Thyroid gland (tissue), 4 donors: Measurements from ENCODE around the gene HK2. TPM values are rescaled to one million over a fixed set of nuclear protein-coding genes. Genes with fewer than 3 reads are reported as not detected.
"Not testable (repeated sequence)": the region's sequence is repeated elsewhere in the genome, so short reads cannot be mapped to it uniquely, and the experiment has no call there.

ENCODE experiments used
- DNase-seq, 2 donors: peaks; one replicate each; pipeline ENCODE4 v3.0.0-alpha.2; 2019
- H3K27ac ChIP-seq, 3 donors: fragments of 200-600 bp; sonication (generic); 1 replicate in 2 of 3; 2 replicates in 1 of 3; pipeline ENCODE4 v1.5.1; 2016 to 2019; ENCODE audit warnings: mild to moderate bottlenecking in 1 of 3, moderate library complexity in 1 of 3
- H3K27me3 ChIP-seq: fragments of 200-600 bp; sonication (generic); one replicate; pipeline ENCODE4 v1.5.1; 2019
- H3K36me3 ChIP-seq, 2 donors: fragments of 200-600 bp; sonication (generic); one replicate each; pipeline ENCODE4 v1.5.1; 2016 to 2019
- H3K4me1 ChIP-seq, 2 donors: fragments of 200-600 bp; sonication (generic); one replicate each; pipeline ENCODE4 v1.5.1; 2017 to 2019
- H3K4me3 ChIP-seq, 3 donors: fragments of 200-600 bp; sonication (generic); replicated peaks in 1 of 3; 1 replicate in 2 of 3; 2 replicates in 1 of 3; pipeline ENCODE4 v1.5.1; 2016; ENCODE audit warnings: mild to moderate bottlenecking in 1 of 3
- H3K9me3 ChIP-seq: fragments of 200-600 bp; sonication (generic); one replicate; pipeline ENCODE4 v1.5.1; 2017
- CTCF ChIP-seq, 6 experiments: fragments of 200-600 bp in 3 of 6; fragments of 450-650 bp in 3 of 6; sonication (generic) in 3 of 6; IDR thresholded peaks; one replicate each; pipeline ENCODE4 v1.5.1; 2016 to 2019; ENCODE audit warnings: antibody characterized with exemption in 6 of 6, mild to moderate bottlenecking in 2 of 6, inconsistent platforms in 1 of 6, moderate library complexity in 1 of 6
- POLR2A ChIP-seq, 2 donors: fragments of 450-650 bp; IDR thresholded peaks; one replicate each; pipeline ENCODE4 v1.6.1; 2017; ENCODE audit warnings: antibody characterized with exemption in 2 of 2, mild to moderate bottlenecking in 2 of 2, moderate library complexity in 1 of 2
- WGBS, 2 donors: methylation state at CpG; one replicate each; pipeline ENCODE4 v1.1.5; 2017; 5-methylcytosine and 5-hydroxymethylcytosine counted together
- intact Hi-C: fragments of 100-400 bp; cut with DNase I; formaldehyde crosslinking; loops from one replicate; pipeline ENCODE4 v1.15.1; 2023
- total RNA-seq, 4 donors: library from RNA; depleted of rRNA; stranded (reverse); fragments of >200 nt; gene quantifications; one replicate each; pipeline ENCODE4 v1.2.3, GENCODE V29; 2016

Gene HK2
- total RNA-seq, result 10 to 100 TPM in 3 of 4 donors, 1 to 10 TPM in 1; 6.7 to 47.8 (median 26.9) TPM

GRCh38 chr2:74833418-74834233 is at the start of gene HK2:
TSS of gene HK2 (plus strand) at chr2:74834127. CDS start at chr2:74834581, 454 bp downstream.
- no peaks in the 10 kb centered on the region for H3K27me3 ChIP-seq
- H3K27ac ChIP-seq, result peak within 1 kb of the TSS; percentile 1 to 62 (median 53)
- 11 to 37% methylated on average over 7 to 18 of the region's 67 CpGs for WGBS, 2 donors
- no peaks in the 10 kb centered on the region for H3K36me3 ChIP-seq
- peak; percentile 88 to 89 for DNase-seq
- H3K4me1 ChIP-seq, result peaks cover 7 to 18% of the 10 kb centered on the region in 2 donors
- TF ChIP-seq CTCF (IDR thresholded peaks at IDR 0.05) (no peak), POLR2A (IDR thresholded peaks at IDR 0.05) (peak in 1 of 2 donors; percentile 76)
- intact Hi-C loops, result no loop called here
- peak within 1 kb of the TSS; percentile 53 to 69 (median 60) for H3K4me3 ChIP-seq
- H3K9me3 ChIP-seq, result no peaks in the 10 kb centered on the region

- DNase-seq, result no peak
- no peak overlapping the region for H3K4me3 ChIP-seq
- no peak overlapping the region for H3K27ac ChIP-seq
- TF ChIP-seq CTCF (IDR thresholded peaks at IDR 0.05) (no peak), POLR2A (IDR thresholded peaks at IDR 0.05) (no peak)
- no peaks in the 10 kb centered on the region for H3K9me3 ChIP-seq
- peaks cover 0 to 4% of the 10 kb centered on the region in 2 donors for H3K4me1 ChIP-seq
- no peaks in the 10 kb centered on the region for H3K27me3 ChIP-seq
- WGBS, 2 donors, result 67 to 71% methylated on average over 2 of the region's 2 CpGs
- intact Hi-C loops, result no loop called here
- H3K36me3 ChIP-seq, result no peaks in the 10 kb centered on the region
Measured at GRCh38 chr2:74789271-74789670, 44.7 kb upstream of the HK2 start.

- TF ChIP-seq POLR2A (IDR thresholded peaks at IDR 0.05) (no peak), CTCF (IDR thresholded peaks at IDR 0.05) (no peak)
- WGBS, 2 donors, result 49 to 57% methylated on average over 5 of the region's 5 CpGs
- Histone ChIP-seq H3K27me3 (no peaks in the 10 kb centered on the region), H3K36me3 (no peaks in the 10 kb centered on the region), H3K9me3 (no peaks in the 10 kb centered on the region), H3K27ac (no peak overlapping the region), H3K4me1 (peaks cover 0 to 4% of the 10 kb centered on the region in 2 donors), H3K4me3 (no peak overlapping the region)
- intact Hi-C loops, result no loop called here
- DNase-seq, result no peak
Measured at GRCh38 chr2:74792282-74792681, 41.6 kb upstream of the HK2 start.

GRCh38 chr2:74794878-74795277 is 39.0 kb upstream of the HK2 start:
- H3K36me3 ChIP-seq, H3K27me3 ChIP-seq, H3K9me3 ChIP-seq, H3K4me3 ChIP-seq, DNase-seq, H3K4me1 ChIP-seq, H3K27ac ChIP-seq, intact Hi-C loops: not testable (repeated sequence)
- no CpG with 5 or more reads among the region's 2 CpGs for WGBS, 2 donors

- Histone ChIP-seq H3K9me3 (no peaks in the 10 kb centered on the region), H3K27ac (no peak overlapping the region), H3K4me1 (peaks cover 0 to 8% of the 10 kb centered on the region in 2 donors), H3K36me3 (no peaks in the 10 kb centered on the region), H3K27me3 (no peaks in the 10 kb centered on the region), H3K4me3 (no peak overlapping the region)
- TF ChIP-seq POLR2A (IDR thresholded peaks at IDR 0.05), result no peak
- no peak for TF ChIP-seq CTCF (IDR thresholded peaks at IDR 0.05)
- WGBS, 2 donors, result 87 to 96% methylated on average over 5 of the region's 5 CpGs
- intact Hi-C loops, result no loop called here
- DNase-seq, result no peak
Measured at GRCh38 chr2:74806355-74806839, 27.5 kb upstream of the HK2 start.
